ENCODE data around the gene PTP4A2.
A peak's percentile ranks its signal among the peaks of the same experiment; 100 is the strongest.
"Not testable (repeated sequence)": the region's sequence is repeated elsewhere in the genome, so short reads cannot be mapped to it uniquely, and the experiment has no call there.

Gene PTP4A2

GRCh38 chr1:31944205-31945089, 6.3 kb upstream of the PTP4A2 start:
- no peaks in the 10 kb centered on the region for H3K36me3 ChIP-seq (ENCODE audit: insufficient read depth, low read length)
- H3K4me2 ChIP-seq (ENCODE audit: low read length), result peak overlapping the region; percentile 87
- peak overlapping the region; percentile 89 for H3K9ac ChIP-seq (ENCODE audit: low read depth, low read length)
- H3K4me3 ChIP-seq (ENCODE audit: low read length), result peak overlapping the region; percentile 65
- peaks cover 40% of the 10 kb centered on the region for H3K4me1 ChIP-seq (ENCODE audit: control insufficient read depth, insufficient read depth, low read length)
- no peaks in the 10 kb centered on the region for H3K9me3 ChIP-seq (replicated peaks; ENCODE audit: low read length)
- H3K27me3 ChIP-seq (ENCODE audit: control insufficient read depth, insufficient read depth, low read length), result no peaks in the 10 kb centered on the region

- Histone ChIP-seq H3K4me1 (ENCODE audit: control insufficient read depth, insufficient read depth, low read length) (peaks cover 43% of the 10 kb centered on the region), H3K36me3 (ENCODE audit: insufficient read depth, low read length) (no peaks in the 10 kb centered on the region), H3K9ac (ENCODE audit: low read depth, low read length) (peak overlapping the region; percentile 89), H3K9me3 (replicated peaks; ENCODE audit: low read length) (no peaks in the 10 kb centered on the region), H3K4me3 (ENCODE audit: low read length) (no peak overlapping the region), H3K27me3 (ENCODE audit: control insufficient read depth, insufficient read depth, low read length) (no peaks in the 10 kb centered on the region), H3K4me2 (ENCODE audit: low read length) (peak overlapping the region; percentile 87)
Measured at GRCh38 chr1:31943546-31944184, 5.5 kb upstream of the PTP4A2 start.

GRCh38 chr1:31942061-31942460, 3.9 kb upstream of the PTP4A2 start:
- not testable (repeated sequence) for H3K4me3 ChIP-seq (ENCODE audit: low read length); H3K27me3 ChIP-seq (ENCODE audit: control insufficient read depth, insufficient read depth, low read length); H3K36me3 ChIP-seq (ENCODE audit: insufficient read depth, low read length); H3K9me3 ChIP-seq (replicated peaks; ENCODE audit: low read length); H3K4me2 ChIP-seq (ENCODE audit: low read length); H3K9ac ChIP-seq (ENCODE audit: low read depth, low read length)
- peaks cover 39% of the 10 kb centered on the region for H3K4me1 ChIP-seq (ENCODE audit: control insufficient read depth, insufficient read depth, low read length)

GRCh38 chr1:31939484-31940329, 1.5 kb upstream of the PTP4A2 start:
- H3K9me3 ChIP-seq (replicated peaks; ENCODE audit: low read length), result no peaks in the 10 kb centered on the region
- no peaks in the 10 kb centered on the region for H3K27me3 ChIP-seq (ENCODE audit: control insufficient read depth, insufficient read depth, low read length)
- no peak overlapping the region for H3K4me2 ChIP-seq (ENCODE audit: low read length)
- no peak overlapping the region for H3K4me3 ChIP-seq (ENCODE audit: low read length)
- no peaks in the 10 kb centered on the region for H3K36me3 ChIP-seq (ENCODE audit: insufficient read depth, low read length)
- no peak overlapping the region for H3K9ac ChIP-seq (ENCODE audit: low read depth, low read length)
- peaks cover 48% of the 10 kb centered on the region for H3K4me1 ChIP-seq (ENCODE audit: control insufficient read depth, insufficient read depth, low read length)

GRCh38 chr1:31937300-31938183, 626 bp downstream of the PTP4A2 start:
- Histone ChIP-seq H3K4me1 (ENCODE audit: control insufficient read depth, insufficient read depth, low read length) (peaks cover 53% of the 10 kb centered on the region), H3K27me3 (ENCODE audit: control insufficient read depth, insufficient read depth, low read length) (no peaks in the 10 kb centered on the region), H3K9ac (ENCODE audit: low read depth, low read length) (peak overlapping the region; percentile 93), H3K4me2 (ENCODE audit: low read length) (peak overlapping the region; percentile 95), H3K36me3 (ENCODE audit: insufficient read depth, low read length) (no peaks in the 10 kb centered on the region), H3K4me3 (ENCODE audit: low read length) (peak overlapping the region; percentile 99), H3K9me3 (replicated peaks; ENCODE audit: low read length) (no peaks in the 10 kb centered on the region)

GRCh38 chr1:31936981-31937299, 1.2 kb downstream of the PTP4A2 start:
- peak overlapping the region; percentile 80 for H3K4me2 ChIP-seq (ENCODE audit: low read length)
- peak overlapping the region; percentile 93 for H3K9ac ChIP-seq (ENCODE audit: low read depth, low read length)
- H3K36me3 ChIP-seq (ENCODE audit: insufficient read depth, low read length), result no peaks in the 10 kb centered on the region
- H3K27me3 ChIP-seq (ENCODE audit: control insufficient read depth, insufficient read depth, low read length), result no peaks in the 10 kb centered on the region
- H3K4me3 ChIP-seq (ENCODE audit: low read length), result peak overlapping the region; percentile 99
- no peaks in the 10 kb centered on the region for H3K9me3 ChIP-seq (replicated peaks; ENCODE audit: low read length)
- peaks cover 58% of the 10 kb centered on the region for H3K4me1 ChIP-seq (ENCODE audit: control insufficient read depth, insufficient read depth, low read length)

- H3K9ac ChIP-seq (ENCODE audit: low read depth, low read length), result peak overlapping the region; percentile 93
- no peaks in the 10 kb centered on the region for H3K36me3 ChIP-seq (ENCODE audit: insufficient read depth, low read length)
- H3K4me1 ChIP-seq (ENCODE audit: control insufficient read depth, insufficient read depth, low read length), result peaks cover 63% of the 10 kb centered on the region
Measured at GRCh38 chr1:31936278-31936980, 1.7 kb downstream of the PTP4A2 start.

GRCh38 chr1:31934706-31935629, 3.2 kb downstream of the PTP4A2 start:
- Histone ChIP-seq H3K36me3 (ENCODE audit: insufficient read depth, low read length) (no peaks in the 10 kb centered on the region), H3K4me3 (ENCODE audit: low read length) (peak overlapping the region; percentile 99), H3K9ac (ENCODE audit: low read depth, low read length) (peak overlapping the region; percentile 67), H3K4me1 (ENCODE audit: control insufficient read depth, insufficient read depth, low read length) (peaks cover 72% of the 10 kb centered on the region), H3K4me2 (ENCODE audit: low read length) (peak overlapping the region; percentile 80), H3K27me3 (ENCODE audit: control insufficient read depth, insufficient read depth, low read length) (no peaks in the 10 kb centered on the region), H3K9me3 (replicated peaks; ENCODE audit: low read length) (no peaks in the 10 kb centered on the region)

More at GRCh38 chr1:31936278-31936980, 1.7 kb downstream of the PTP4A2 start:
- Histone ChIP-seq H3K4me2 (ENCODE audit: low read length) (peak overlapping the region; percentile 80), H3K27me3 (ENCODE audit: control insufficient read depth, insufficient read depth, low read length) (no peaks in the 10 kb centered on the region), H3K9me3 (replicated peaks; ENCODE audit: low read length) (no peaks in the 10 kb centered on the region), H3K4me3 (ENCODE audit: low read length) (peak overlapping the region; percentile 99)

- H3K36me3 ChIP-seq (ENCODE audit: insufficient read depth, low read length), result no peaks in the 10 kb centered on the region
- peak overlapping the region; percentile 63 for H3K4me2 ChIP-seq (ENCODE audit: low read length)
- H3K27me3 ChIP-seq (ENCODE audit: control insufficient read depth, insufficient read depth, low read length), result no peaks in the 10 kb centered on the region
- no peaks in the 10 kb centered on the region for H3K9me3 ChIP-seq (replicated peaks; ENCODE audit: low read length)
- H3K4me1 ChIP-seq (ENCODE audit: control insufficient read depth, insufficient read depth, low read length), result peaks cover 65% of the 10 kb centered on the region
- peak overlapping the region; percentile 33 for H3K4me3 ChIP-seq (ENCODE audit: low read length)
- peak overlapping the region; percentile 49 for H3K9ac ChIP-seq (ENCODE audit: low read depth, low read length)
Measured at GRCh38 chr1:31932491-31933316, 5.5 kb downstream of the PTP4A2 start.

All from skeletal muscle satellite cell (primary cell).